ENCODE measurements around the gene DOK6. TPM values are rescaled to one million over a fixed set of nuclear protein-coding genes. Genes with fewer than 3 reads are reported as not detected.

DOK6 gene
- total RNA-seq, 1 donor from 2014 or later, result not detected

- DNase-seq (ENCODE audit: low read depth), result no peak
Observed at GRCh38 chr18:69432847-69433246, 32.2 kb downstream of the DOK6 start.

- no peak for DNase-seq (ENCODE audit: low read depth)
Observed at GRCh38 chr18:69435000-69435399, 34.3 kb downstream of the DOK6 start.

- DNase-seq (ENCODE audit: low read depth), result no peak
Observed at GRCh38 chr18:69444221-69444620, 43.5 kb downstream of the DOK6 start.

- no peak for DNase-seq (ENCODE audit: low read depth)
Observed at GRCh38 chr18:69447886-69448285, 47.2 kb downstream of the DOK6 start.

- DNase-seq (ENCODE audit: low read depth), result no peak
Observed at GRCh38 chr18:69455125-69455524, 54.4 kb downstream of the DOK6 start.

- no peak for DNase-seq (ENCODE audit: low read depth)
Observed at GRCh38 chr18:69469444-69469919, 68.8 kb downstream of the DOK6 start.

GRCh38 chr18:69480460-69480859 lies 79.8 kb downstream of the DOK6 start:
- no peak for DNase-seq (ENCODE audit: low read depth)

GRCh38 chr18:69483574-69483973 lies 82.9 kb downstream of the DOK6 start:
- no peak for DNase-seq (ENCODE audit: low read depth)

GRCh38 chr18:69484699-69485396 lies 84.2 kb downstream of the DOK6 start:
- DNase-seq (ENCODE audit: low read depth), result no peak

- DNase-seq (ENCODE audit: low read depth), result no peak
Observed at GRCh38 chr18:69487488-69488394, 87.1 kb downstream of the DOK6 start.

- no peak for DNase-seq (ENCODE audit: low read depth)
Observed at GRCh38 chr18:69490072-69490471, 89.4 kb downstream of the DOK6 start.

GRCh38 chr18:69490813-69491212 lies 90.1 kb downstream of the DOK6 start:
- no peak for DNase-seq (ENCODE audit: low read depth)

GRCh38 chr18:69491576-69491975 lies 90.9 kb downstream of the DOK6 start:
- DNase-seq (ENCODE audit: low read depth), result no peak

- DNase-seq (ENCODE audit: low read depth), result no peak
Observed at GRCh38 chr18:69492861-69493260, 92.2 kb downstream of the DOK6 start.

- no peak for DNase-seq (ENCODE audit: low read depth)
Observed at GRCh38 chr18:69494841-69495240, 94.2 kb downstream of the DOK6 start.

GRCh38 chr18:69495338-69495737 lies 94.7 kb downstream of the DOK6 start:
- DNase-seq (ENCODE audit: low read depth), result no peak

GRCh38 chr18:69495841-69496533 lies 95.3 kb downstream of the DOK6 start:
- no peak for DNase-seq (ENCODE audit: low read depth)

GRCh38 chr18:69518989-69519388 lies 118.3 kb downstream of the DOK6 start:
- DNase-seq (ENCODE audit: low read depth), result no peak

- no peak for DNase-seq (ENCODE audit: low read depth)
Observed at GRCh38 chr18:69523582-69523981, 122.9 kb downstream of the DOK6 start.

GRCh38 chr18:69528435-69528834 lies 127.7 kb downstream of the DOK6 start:
- DNase-seq (ENCODE audit: low read depth), result no peak

GRCh38 chr18:69529151-69529550 lies 128.5 kb downstream of the DOK6 start:
- no peak for DNase-seq (ENCODE audit: low read depth)

- no peak for DNase-seq (ENCODE audit: low read depth)
Observed at GRCh38 chr18:69531973-69532372, 131.3 kb downstream of the DOK6 start.

All from myocyte (in vitro differentiated cells).